Measurements from ENCODE around the gene CASS4. TPM values are rescaled to one million over a fixed set of nuclear protein-coding genes. Genes with fewer than 3 reads are reported as not detected.

The CASS4 gene
- total RNA-seq, 1 donor from 2014 or later, result 0.16 TPM

- H3K9me3 Mint-ChIP-seq, result no peaks in the 10 kb centered on the region
- H3K27ac Mint-ChIP-seq (ENCODE audit: unreplicated experiment), result no peak overlapping the region
- H3K36me3 Mint-ChIP-seq (ENCODE audit: low read depth), result peaks cover 17% of the 10 kb centered on the region
These were observed 42.9 kb upstream of the CASS4 start for GRCh38 chr20:56369179-56369578.

GRCh38 chr20:56371977-56372376, 40.1 kb upstream of the CASS4 start:
- Mint-ChIP-seq H3K9me3 (no peaks in the 10 kb centered on the region), H3K36me3 (ENCODE audit: low read depth) (peaks cover 17% of the 10 kb centered on the region), H3K4me3 (no peak overlapping the region), H3K27me3 (ENCODE audit: low read depth) (no peaks in the 10 kb centered on the region), H3K27ac (ENCODE audit: unreplicated experiment) (no peak overlapping the region), H3K4me1 (peaks cover 8% of the 10 kb centered on the region)
- no peak for TF ChIP-seq CTCF (conservative IDR thresholded peaks at IDR 0.05)
- DNase-seq (ENCODE audit: low read depth, low spot score), result no peak

More at GRCh38 chr20:56369179-56369578, 42.9 kb upstream of the CASS4 start:
- Mint-ChIP-seq H3K4me1 (peaks cover 8% of the 10 kb centered on the region), H3K27me3 (ENCODE audit: low read depth) (no peaks in the 10 kb centered on the region), H3K4me3 (no peak overlapping the region)
- DNase-seq (ENCODE audit: low read depth, low spot score), result no peak
- no peak for TF ChIP-seq CTCF (conservative IDR thresholded peaks at IDR 0.05)

- TF ChIP-seq CTCF (conservative IDR thresholded peaks at IDR 0.05), result no peak
These were observed 39.2 kb upstream of the CASS4 start for GRCh38 chr20:56372850-56373249.

GRCh38 chr20:56373942-56374341, 38.1 kb upstream of the CASS4 start:
- TF ChIP-seq CTCF (conservative IDR thresholded peaks at IDR 0.05), result no peak
- Mint-ChIP-seq H3K27me3 (ENCODE audit: low read depth) (no peaks in the 10 kb centered on the region), H3K4me3 (no peak overlapping the region), H3K9me3 (no peaks in the 10 kb centered on the region), H3K27ac (ENCODE audit: unreplicated experiment) (no peak overlapping the region), H3K4me1 (no peaks in the 10 kb centered on the region), H3K36me3 (ENCODE audit: low read depth) (peaks cover 24% of the 10 kb centered on the region)
- no peak for DNase-seq (ENCODE audit: low read depth, low spot score)

More at GRCh38 chr20:56372850-56373249, 39.2 kb upstream of the CASS4 start:
- peaks cover 17% of the 10 kb centered on the region for H3K36me3 Mint-ChIP-seq (ENCODE audit: low read depth)
- no peaks in the 10 kb centered on the region for H3K27me3 Mint-ChIP-seq (ENCODE audit: low read depth)
- H3K4me3 Mint-ChIP-seq, result no peak overlapping the region
- H3K9me3 Mint-ChIP-seq, result no peaks in the 10 kb centered on the region
- no peak overlapping the region for H3K27ac Mint-ChIP-seq (ENCODE audit: unreplicated experiment)
- no peak for DNase-seq (ENCODE audit: low read depth, low spot score)
- peaks cover 8% of the 10 kb centered on the region for H3K4me1 Mint-ChIP-seq

GRCh38 chr20:56376331-56376730, 35.7 kb upstream of the CASS4 start:
- H3K4me3 Mint-ChIP-seq, result no peak overlapping the region
- H3K4me1 Mint-ChIP-seq, result no peaks in the 10 kb centered on the region
- no peak for TF ChIP-seq CTCF (conservative IDR thresholded peaks at IDR 0.05)
- no peaks in the 10 kb centered on the region for H3K27me3 Mint-ChIP-seq (ENCODE audit: low read depth)
- no peak for DNase-seq (ENCODE audit: low read depth, low spot score)
- peaks cover 20% of the 10 kb centered on the region for H3K36me3 Mint-ChIP-seq (ENCODE audit: low read depth)
- no peak overlapping the region for H3K27ac Mint-ChIP-seq (ENCODE audit: unreplicated experiment)
- H3K9me3 Mint-ChIP-seq, result no peaks in the 10 kb centered on the region

- H3K9me3 Mint-ChIP-seq, result no peaks in the 10 kb centered on the region
- no peak overlapping the region for H3K27ac Mint-ChIP-seq (ENCODE audit: unreplicated experiment)
- no peak overlapping the region for H3K4me3 Mint-ChIP-seq
- no peaks in the 10 kb centered on the region for H3K27me3 Mint-ChIP-seq (ENCODE audit: low read depth)
- no peaks in the 10 kb centered on the region for H3K4me1 Mint-ChIP-seq
- no peak for DNase-seq (ENCODE audit: low read depth, low spot score)
- TF ChIP-seq CTCF (conservative IDR thresholded peaks at IDR 0.05), result no peak
- H3K36me3 Mint-ChIP-seq (ENCODE audit: low read depth), result peaks cover 12% of the 10 kb centered on the region
These were observed 33.7 kb upstream of the CASS4 start for GRCh38 chr20:56378386-56378785.

All from neural crest cell (in vitro differentiated cells).